Tibial nerve (tissue), 4 donors: ENCODE data around the gene IGF1R. TPM values are rescaled to one million over a fixed set of nuclear protein-coding genes. Genes with fewer than 3 reads are reported as not detected.

Source experiments
- DNase-seq, 2 donors: peaks; one replicate each; pipeline ENCODE4 v3.0.0-alpha.2; 2019; ENCODE audit warnings: low spot score in 2 of 2
- H3K27ac ChIP-seq, 4 donors: fragments of 200-600 bp; sonication (generic) in 3 of 4; one replicate each; pipeline ENCODE4 v1.5.1; 2017 to 2019; ENCODE audit warnings: mild to moderate bottlenecking in 1 of 4
- H3K27me3 ChIP-seq, 2 donors: fragments of 200-600 bp; sonication (generic) in 1 of 2; one replicate each; pipeline versions ENCODE4 v1.5.1 to v1.6.0; 2017 to 2019
- H3K36me3 ChIP-seq, 3 donors: fragments of 200-600 bp; sonication (generic); one replicate each; pipeline ENCODE4 v1.5.1; 2018 to 2019
- H3K4me1 ChIP-seq, 4 donors: fragments of 200-600 bp; sonication (generic) in 3 of 4; one replicate each; pipeline ENCODE4 v1.5.1; 2017 to 2019
- H3K4me3 ChIP-seq, 4 donors: fragments of 200-600 bp; sonication (generic) in 3 of 4; one replicate each; pipeline ENCODE4 v1.5.1; 2017 to 2019; ENCODE audit warnings: mild to moderate bottlenecking in 1 of 4, moderate library complexity in 1 of 4
- H3K9me3 ChIP-seq, 4 donors: fragments of 200-600 bp; sonication (generic) in 3 of 4; one replicate each; pipeline ENCODE4 v1.5.1; 2017 to 2019
- EP300 ChIP-seq, 2 donors: sonication (generic); formaldehyde crosslinking; IDR thresholded peaks; one replicate each; pipeline ENCODE4 v1.6.1; 2017; ENCODE audit warnings: antibody characterized with exemption in 2 of 2, mild to moderate bottlenecking in 1 of 2
- POLR2A ChIP-seq, 2 donors: fragments of 450-650 bp; IDR thresholded peaks; one replicate each; pipeline ENCODE4 v1.6.1; 2017; ENCODE audit warnings: antibody characterized with exemption in 2 of 2, mild to moderate bottlenecking in 2 of 2, moderate library complexity in 2 of 2
- WGBS, 2 donors: methylation state at CpG; one replicate each; pipeline ENCODE4 v1.1.5; 2018; 5-methylcytosine and 5-hydroxymethylcytosine counted together
- total RNA-seq, 4 donors: library from RNA; depleted of rRNA; stranded (reverse); fragments of >200 nt; gene quantifications; one replicate each; pipeline ENCODE4 v1.1.0, GENCODE V29; 2016
- TF ChIP-seq, protein P1 (sequence below), 5 experiments: fragments of 200-600 bp in 3 of 5; fragments of 450-650 bp in 2 of 5; sonication (generic) in 3 of 5; IDR thresholded peaks; one replicate each; pipeline ENCODE4 v1.5.1; 2016 to 2019; ENCODE audit warnings: antibody characterized with exemption in 5 of 5, mild to moderate bottlenecking in 3 of 5, moderate library complexity in 2 of 5

IGF1R gene
- total RNA-seq, 4 donors from 2014 or later, result 82.5 to 164 (median 111) TPM

DNA sequence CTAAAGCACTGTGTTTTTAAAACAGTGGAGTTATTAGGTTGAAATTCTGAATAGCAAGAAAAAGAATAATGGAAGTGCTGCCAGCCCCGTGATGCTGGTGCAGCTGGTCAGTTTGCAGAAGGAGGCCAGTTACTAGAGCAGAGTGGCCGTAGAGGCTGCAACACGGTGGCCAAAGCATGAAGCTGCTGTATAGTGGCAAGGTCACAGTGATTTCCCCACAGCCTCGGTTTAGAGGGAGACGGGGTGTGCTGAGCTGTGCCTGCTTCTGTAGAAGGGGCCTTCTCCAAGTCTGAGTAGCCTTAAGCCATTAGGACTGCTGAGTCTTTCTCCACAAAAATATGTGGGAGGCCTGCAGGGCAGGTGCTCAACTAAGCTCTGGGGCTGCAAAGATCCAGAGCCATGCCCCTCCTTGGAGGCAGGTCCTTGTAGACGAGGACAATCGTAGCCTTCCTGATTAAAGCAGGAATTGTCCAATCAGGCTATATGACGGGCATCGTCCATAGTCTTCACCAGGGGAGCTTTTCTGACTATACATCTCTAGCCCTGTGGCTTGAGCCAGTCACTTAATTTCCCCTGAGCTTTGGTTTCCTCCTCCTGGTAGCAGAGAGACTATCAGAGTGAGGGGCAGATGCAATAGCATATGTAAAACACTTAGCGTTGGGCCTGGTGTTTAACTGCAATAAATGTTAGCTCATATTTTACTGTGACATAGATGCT lies 207.6 kb downstream of the IGF1R start:
- Histone ChIP-seq H3K4me1 (peaks cover 0 to 87% (median 37%) of the 10 kb centered on the region in 4 donors), H3K36me3 (no peaks in the 10 kb centered on the region), H3K27me3 (no peaks in the 10 kb centered on the region), H3K4me3 (no peak overlapping the region), H3K9me3 (no peaks in the 10 kb centered on the region), H3K27ac (peak overlapping the region in 1 of 4 donors; percentile 9)
- DNase-seq, result no peak
- WGBS, 2 donors, result 68 to 71% methylated on average over 10 of the region's 10 CpGs
- TF ChIP-seq, protein P1, sequence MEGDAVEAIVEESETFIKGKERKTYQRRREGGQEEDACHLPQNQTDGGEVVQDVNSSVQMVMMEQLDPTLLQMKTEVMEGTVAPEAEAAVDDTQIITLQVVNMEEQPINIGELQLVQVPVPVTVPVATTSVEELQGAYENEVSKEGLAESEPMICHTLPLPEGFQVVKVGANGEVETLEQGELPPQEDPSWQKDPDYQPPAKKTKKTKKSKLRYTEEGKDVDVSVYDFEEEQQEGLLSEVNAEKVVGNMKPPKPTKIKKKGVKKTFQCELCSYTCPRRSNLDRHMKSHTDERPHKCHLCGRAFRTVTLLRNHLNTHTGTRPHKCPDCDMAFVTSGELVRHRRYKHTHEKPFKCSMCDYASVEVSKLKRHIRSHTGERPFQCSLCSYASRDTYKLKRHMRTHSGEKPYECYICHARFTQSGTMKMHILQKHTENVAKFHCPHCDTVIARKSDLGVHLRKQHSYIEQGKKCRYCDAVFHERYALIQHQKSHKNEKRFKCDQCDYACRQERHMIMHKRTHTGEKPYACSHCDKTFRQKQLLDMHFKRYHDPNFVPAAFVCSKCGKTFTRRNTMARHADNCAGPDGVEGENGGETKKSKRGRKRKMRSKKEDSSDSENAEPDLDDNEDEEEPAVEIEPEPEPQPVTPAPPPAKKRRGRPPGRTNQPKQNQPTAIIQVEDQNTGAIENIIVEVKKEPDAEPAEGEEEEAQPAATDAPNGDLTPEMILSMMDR (IDR thresholded peaks at IDR 0.05), result no peak
- TF ChIP-seq POLR2A (IDR thresholded peaks at IDR 0.05), result no peak
- TF ChIP-seq EP300 (IDR thresholded peaks at IDR 0.05), result no peak

DNA sequence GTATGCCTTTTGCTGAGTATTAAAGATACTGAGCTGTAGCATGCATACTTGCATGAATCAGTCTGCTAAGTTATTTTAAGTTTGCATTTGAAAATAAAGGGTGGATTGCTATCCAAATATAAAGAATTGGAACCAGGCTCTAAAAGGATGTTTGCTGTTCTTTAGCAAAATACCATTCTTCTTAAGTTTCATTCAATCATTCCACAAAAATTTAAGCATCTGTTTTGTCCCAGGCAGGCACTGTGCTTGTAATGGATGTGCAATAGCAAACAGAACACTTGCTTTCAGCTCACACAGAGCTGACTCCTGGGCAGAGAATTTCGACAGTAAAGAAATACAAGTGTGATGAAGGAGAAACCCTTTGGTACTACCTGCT lies 208.2 kb downstream of the IGF1R start:
- 58 to 61% methylated on average over 1 of the region's 1 CpG for WGBS, 2 donors
- Histone ChIP-seq H3K4me3 (no peak overlapping the region), H3K27ac (no peak overlapping the region), H3K9me3 (no peaks in the 10 kb centered on the region), H3K27me3 (no peaks in the 10 kb centered on the region), H3K36me3 (no peaks in the 10 kb centered on the region), H3K4me1 (peaks cover 0 to 87% (median 33%) of the 10 kb centered on the region in 4 donors)
- DNase-seq, result no peak
- TF ChIP-seq, protein P1 (IDR thresholded peaks at IDR 0.05), result no peak
- TF ChIP-seq POLR2A (IDR thresholded peaks at IDR 0.05) (no peak), EP300 (IDR thresholded peaks at IDR 0.05) (no peak)

DNA sequence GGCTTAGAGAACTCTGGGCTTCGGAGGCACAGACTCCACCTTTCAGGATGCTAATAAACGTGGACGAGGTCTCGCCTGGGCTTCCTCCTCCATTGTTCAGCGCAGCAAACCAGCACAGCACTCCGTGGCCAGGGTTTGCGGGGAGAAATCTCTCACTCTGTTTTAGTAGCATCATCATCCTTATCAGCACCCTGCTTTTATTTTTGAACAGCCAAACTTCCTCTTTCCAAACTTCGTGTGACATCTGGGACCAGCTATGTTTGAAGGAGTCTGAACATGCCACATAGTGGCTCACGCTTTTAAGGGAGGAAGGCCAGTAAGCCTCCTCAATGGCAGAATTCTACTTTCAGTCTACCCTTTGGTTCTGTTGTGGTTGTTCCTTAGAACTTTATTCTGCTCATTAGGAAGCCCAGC lies 210.3 kb downstream of the IGF1R start:
- H3K27ac ChIP-seq, result peak overlapping the region in 2 of 4 donors; percentile 21 to 57
- H3K4me3 ChIP-seq, result no peak overlapping the region
- no peaks in the 10 kb centered on the region for H3K9me3 ChIP-seq
- H3K36me3 ChIP-seq, result no peaks in the 10 kb centered on the region
- H3K4me1 ChIP-seq, result peaks cover 0 to 97% (median 28%) of the 10 kb centered on the region in 4 donors
- no peaks in the 10 kb centered on the region for H3K27me3 ChIP-seq
- TF ChIP-seq EP300 (IDR thresholded peaks at IDR 0.05), result no peak
- TF ChIP-seq, protein P1 (IDR thresholded peaks at IDR 0.05), result no peak
- TF ChIP-seq POLR2A (IDR thresholded peaks at IDR 0.05), result no peak
- DNase-seq, result no peak
- WGBS, 2 donors, result 43 to 61% methylated on average over 9 of the region's 9 CpGs

GRCh38 chr15:98859149-98859548 lies 210.8 kb downstream of the IGF1R start:
- Histone ChIP-seq H3K4me3 (no peak overlapping the region), H3K4me1 (peaks cover 0 to 97% (median 24%) of the 10 kb centered on the region in 4 donors), H3K36me3 (no peaks in the 10 kb centered on the region), H3K27ac (no peak overlapping the region), H3K9me3 (no peaks in the 10 kb centered on the region), H3K27me3 (no peaks in the 10 kb centered on the region)
- WGBS, 2 donors, result 92 to 94% methylated on average over 6 of the region's 6 CpGs
- DNase-seq, result no peak
- TF ChIP-seq POLR2A (IDR thresholded peaks at IDR 0.05) (no peak), EP300 (IDR thresholded peaks at IDR 0.05) (no peak)
- TF ChIP-seq, protein P1 (IDR thresholded peaks at IDR 0.05), result no peak

DNA sequence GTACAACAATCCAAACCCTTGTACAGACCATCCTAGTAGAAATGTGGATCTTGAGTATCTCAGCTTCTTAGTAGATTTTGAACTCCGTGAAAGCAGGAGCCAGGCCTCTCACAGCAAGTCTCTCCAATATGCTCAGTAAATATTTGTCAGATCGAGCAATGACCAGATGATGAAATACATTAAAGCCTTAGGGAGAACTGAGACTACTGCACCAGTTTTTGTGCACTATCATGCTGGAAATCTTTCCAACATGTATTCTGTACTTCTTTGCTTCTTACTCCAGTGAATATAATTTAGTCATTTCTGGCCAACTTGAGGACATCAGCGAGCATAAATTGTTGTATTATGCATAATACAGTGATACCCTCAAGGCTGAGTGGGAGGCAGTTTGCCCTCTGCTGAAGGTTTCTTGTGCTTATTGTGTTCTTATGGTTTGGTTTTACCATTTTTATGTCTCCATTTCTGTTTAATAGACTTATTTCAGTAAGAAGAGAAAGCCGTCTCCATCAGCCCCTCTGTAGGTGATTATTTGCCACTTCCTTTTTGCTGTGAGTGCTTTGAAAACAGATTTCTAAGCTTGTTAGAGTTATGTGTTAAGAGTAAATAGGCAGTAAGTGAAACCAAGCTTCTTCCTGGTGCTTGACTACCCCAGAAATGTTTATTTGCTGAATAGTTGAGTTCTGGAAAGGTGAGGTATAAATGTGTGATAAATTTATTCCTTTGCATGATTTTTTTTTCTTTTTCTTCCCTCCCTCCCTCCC lies 212.1 kb downstream of the IGF1R start:
- Histone ChIP-seq H3K36me3 (no peaks in the 10 kb centered on the region), H3K27me3 (no peaks in the 10 kb centered on the region), H3K9me3 (no peaks in the 10 kb centered on the region), H3K4me3 (no peak overlapping the region), H3K4me1 (peaks cover 0 to 97% (median 21%) of the 10 kb centered on the region in 4 donors), H3K27ac (peak overlapping the region in 1 of 4 donors; percentile 8)
- 62 to 63% methylated on average over 4 of the region's 4 CpGs for WGBS, 2 donors
- TF ChIP-seq, protein P1 (IDR thresholded peaks at IDR 0.05), result no peak
- TF ChIP-seq EP300 (IDR thresholded peaks at IDR 0.05) (no peak), POLR2A (IDR thresholded peaks at IDR 0.05) (no peak)
- no peak for DNase-seq
